Lower leg skin (tissue), 4 donors: ENCODE measurements around the gene GRIN2A. TPM values are rescaled to one million over a fixed set of nuclear protein-coding genes. Genes with fewer than 3 reads are reported as not detected.

Source experiments
- DNase-seq, 2 donors: peaks; one replicate each; pipeline ENCODE4 v3.0.0-alpha.2; 2019; ENCODE audit warnings: low spot score in 2 of 2
- H3K4me3 ChIP-seq: fragments of 200-600 bp; sonication (generic); 2 replicates; pipeline ENCODE4 v1.5.1; 2017; ENCODE audit warnings: mild to moderate bottlenecking, low read depth; ENCODE audit not compliant: poor library complexity, severe bottlenecking
- POLR2A ChIP-seq, 2 donors: fragments of 450-650 bp; IDR thresholded peaks; one replicate each; pipeline ENCODE4 v1.6.1; 2016 to 2017; ENCODE audit warnings: antibody characterized with exemption in 2 of 2, mild to moderate bottlenecking in 1 of 2, moderate library complexity in 1 of 2
- WGBS, 2 donors: methylation state at CpG; one replicate each; pipeline ENCODE4 v1.1.5; 2018; 5-methylcytosine and 5-hydroxymethylcytosine counted together
- intact Hi-C: fragments of 100-400 bp; cut with DNase I; formaldehyde crosslinking; loops from one replicate; pipeline ENCODE4 v1.15.0; 2023; ENCODE audit warnings: low total_unique reads
- total RNA-seq, 4 donors: library from RNA; depleted of rRNA; stranded (reverse); fragments of >200 nt; gene quantifications; one replicate each; pipeline ENCODE4 v1.1.0, GENCODE V29; 2016
- TF ChIP-seq, protein P1 (sequence below), 3 donors: fragments of 450-650 bp; IDR thresholded peaks; one replicate each; pipeline ENCODE4 v1.5.1; 2016; ENCODE audit warnings: antibody characterized with exemption in 3 of 3, mild to moderate bottlenecking in 3 of 3, moderate library complexity in 2 of 3

The GRIN2A gene
- total RNA-seq, 4 donors from 2014 or later: 0.30 to 1.7 (median 0.73) TPM

DNA sequence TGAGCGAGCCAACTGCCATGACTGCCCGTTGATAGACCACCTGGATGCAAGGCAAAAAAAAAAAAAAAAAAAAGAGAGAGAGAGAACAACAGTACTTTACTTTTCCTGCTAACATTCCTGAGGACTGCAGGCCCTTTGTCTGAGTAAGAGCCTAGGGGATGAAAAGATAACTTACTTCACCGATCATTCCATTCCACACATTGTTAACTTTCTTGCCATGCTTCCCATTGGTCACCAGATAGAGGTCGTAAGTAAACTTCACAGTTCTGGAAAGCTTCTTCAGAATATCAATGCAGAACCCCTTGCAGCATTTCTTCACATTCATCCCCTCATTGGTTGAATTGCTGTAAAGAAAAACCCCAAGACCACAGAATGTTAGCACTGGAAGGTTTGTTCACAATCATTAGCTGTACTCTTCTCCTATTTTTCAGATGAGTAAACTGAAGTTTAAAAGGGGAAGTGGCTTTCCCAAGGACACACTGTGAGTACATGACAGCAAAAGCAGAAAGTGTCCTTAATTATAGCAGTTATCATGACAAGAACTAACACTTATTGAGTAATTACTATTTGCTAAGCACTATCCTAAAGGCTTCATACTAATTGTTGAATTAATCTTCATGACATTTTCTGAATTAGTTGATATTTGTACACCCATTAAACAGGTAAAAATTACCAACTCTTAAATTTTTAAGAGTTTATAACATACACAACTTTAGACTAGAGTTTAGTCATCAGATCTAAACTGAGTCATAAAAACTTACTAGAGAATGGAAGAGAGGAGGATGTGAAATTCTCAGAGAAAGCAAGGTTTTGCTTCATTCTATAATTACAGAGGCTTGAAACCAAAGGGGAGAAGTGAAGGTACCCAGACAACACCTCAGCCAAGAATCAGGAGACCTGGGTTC, 341.2 kb downstream of the GRIN2A start:
- no peak for TF ChIP-seq POLR2A (IDR thresholded peaks at IDR 0.05)
- TF ChIP-seq, protein P1, sequence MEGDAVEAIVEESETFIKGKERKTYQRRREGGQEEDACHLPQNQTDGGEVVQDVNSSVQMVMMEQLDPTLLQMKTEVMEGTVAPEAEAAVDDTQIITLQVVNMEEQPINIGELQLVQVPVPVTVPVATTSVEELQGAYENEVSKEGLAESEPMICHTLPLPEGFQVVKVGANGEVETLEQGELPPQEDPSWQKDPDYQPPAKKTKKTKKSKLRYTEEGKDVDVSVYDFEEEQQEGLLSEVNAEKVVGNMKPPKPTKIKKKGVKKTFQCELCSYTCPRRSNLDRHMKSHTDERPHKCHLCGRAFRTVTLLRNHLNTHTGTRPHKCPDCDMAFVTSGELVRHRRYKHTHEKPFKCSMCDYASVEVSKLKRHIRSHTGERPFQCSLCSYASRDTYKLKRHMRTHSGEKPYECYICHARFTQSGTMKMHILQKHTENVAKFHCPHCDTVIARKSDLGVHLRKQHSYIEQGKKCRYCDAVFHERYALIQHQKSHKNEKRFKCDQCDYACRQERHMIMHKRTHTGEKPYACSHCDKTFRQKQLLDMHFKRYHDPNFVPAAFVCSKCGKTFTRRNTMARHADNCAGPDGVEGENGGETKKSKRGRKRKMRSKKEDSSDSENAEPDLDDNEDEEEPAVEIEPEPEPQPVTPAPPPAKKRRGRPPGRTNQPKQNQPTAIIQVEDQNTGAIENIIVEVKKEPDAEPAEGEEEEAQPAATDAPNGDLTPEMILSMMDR (IDR thresholded peaks at IDR 0.05): no peak
- DNase-seq: no peak
- 65 to 73% methylated on average over 4 of the region's 4 CpGs for WGBS, 2 donors
- no peak overlapping the region for H3K4me3 ChIP-seq
- intact Hi-C loops: no loop called here

DNA sequence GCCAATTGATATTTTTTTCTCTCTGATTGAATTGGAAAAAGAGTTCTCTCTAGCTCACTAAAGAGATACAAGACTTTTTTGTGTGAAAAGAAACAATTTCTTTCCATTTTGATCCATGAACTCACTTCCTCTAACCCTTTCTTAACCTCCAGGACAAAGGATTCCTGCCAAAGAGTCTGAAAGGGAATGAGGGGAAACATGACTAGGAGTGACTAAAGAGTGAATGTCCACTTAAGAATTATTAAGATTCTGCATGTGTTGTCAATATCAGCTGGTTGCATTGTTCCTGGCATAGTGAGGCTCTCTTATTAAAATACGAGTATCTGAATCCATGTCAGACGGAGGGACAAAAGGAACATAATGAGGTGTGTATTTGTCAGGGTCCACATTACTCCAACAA, 344.7 kb downstream of the GRIN2A start:
- no peak for DNase-seq
- H3K4me3 ChIP-seq: no peak overlapping the region
- intact Hi-C loops: no loop called here
- TF ChIP-seq, protein P1 (IDR thresholded peaks at IDR 0.05): no peak
- no peak for TF ChIP-seq POLR2A (IDR thresholded peaks at IDR 0.05)
- WGBS, 2 donors: 79 to 80% methylated on average over 2 of the region's 2 CpGs

GRCh38 chr16:9836118-9836736, 346.0 kb downstream of the GRIN2A start:
- WGBS, 2 donors: 41 to 43% methylated on average over 9 of the region's 9 CpGs
- no peak for DNase-seq
- TF ChIP-seq POLR2A (IDR thresholded peaks at IDR 0.05): no peak
- TF ChIP-seq, protein P1 (IDR thresholded peaks at IDR 0.05): no peak
- intact Hi-C loops: no loop called here
- no peak overlapping the region for H3K4me3 ChIP-seq

DNA sequence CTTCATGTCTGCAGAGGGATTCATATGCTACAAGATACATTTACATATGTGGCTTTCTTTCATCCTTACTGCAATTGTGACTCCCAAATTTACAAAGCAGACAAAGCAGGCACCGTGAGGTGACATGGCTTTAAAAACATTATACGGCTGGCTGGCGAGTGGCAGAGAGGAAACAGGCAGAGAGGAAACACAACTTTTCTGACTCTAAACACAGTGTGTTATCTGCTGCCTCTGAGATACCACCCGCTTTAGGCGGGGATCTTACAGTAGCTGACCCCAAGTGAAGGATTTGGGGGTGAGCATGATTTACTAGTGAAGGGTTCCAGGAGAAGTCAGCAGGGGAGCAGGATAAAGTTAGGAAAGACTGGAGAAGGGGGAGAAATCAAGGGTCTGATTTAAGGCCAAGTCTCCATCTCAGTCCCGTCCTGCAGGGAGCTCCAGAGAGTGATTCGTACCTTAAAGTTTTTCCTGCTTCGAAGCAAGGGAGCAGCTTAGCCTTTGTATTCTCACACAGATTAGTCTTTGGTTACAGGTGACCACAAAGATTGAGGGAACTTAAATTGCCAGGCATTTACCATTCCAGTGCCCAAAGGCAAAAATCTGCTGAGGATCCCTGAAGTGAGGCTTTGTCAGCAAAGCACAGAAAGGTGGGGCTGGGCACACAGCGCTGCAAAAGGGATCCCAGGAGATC, 355.0 kb downstream of the GRIN2A start:
- no peak overlapping the region for H3K4me3 ChIP-seq
- intact Hi-C loops: no loop called here
- WGBS, 2 donors: 50 to 55% methylated on average over 9 of the region's 9 CpGs
- TF ChIP-seq POLR2A (IDR thresholded peaks at IDR 0.05): no peak
- TF ChIP-seq, protein P1 (IDR thresholded peaks at IDR 0.05): no peak
- no peak for DNase-seq

- H3K4me3 ChIP-seq: no peak overlapping the region
- no peak for DNase-seq
- intact Hi-C loops: no loop called here
- TF ChIP-seq, protein P1 (IDR thresholded peaks at IDR 0.05): no peak
- TF ChIP-seq POLR2A (IDR thresholded peaks at IDR 0.05): no peak
- 60 to 66% methylated on average over 2 of the region's 2 CpGs for WGBS, 2 donors
Measured at GRCh38 chr16:9826656-9827055, 355.6 kb downstream of the GRIN2A start.
